MM.1S (cell line): Measurements from ENCODE around the gene AJM1.

Experiments used
- DNase-seq: peaks from one replicate; pipeline ENCODE4 v3.0.0-alpha.2; 2015
- H2AFZ ChIP-seq: fragments of 300-600 bp; sonication (generic); 2 replicates; pipeline ENCODE4 v1.6.0; 2016; ENCODE audit warnings: antibody characterized with exemption, low read length
- H3F3A ChIP-seq: fragments of 300-600 bp; sonication (generic); 2 replicates; pipeline ENCODE4 v1.6.1; 2016; ENCODE audit warnings: mild to moderate bottlenecking, antibody characterized with exemption, low read length, moderate library complexity, mixed read lengths; ENCODE audit not compliant: insufficient read depth
- H3K27ac ChIP-seq: fragments of 300-600 bp; sonication (generic); 2 replicates; pipeline ENCODE4 v1.5.1; 2016; ENCODE audit warnings: mild to moderate bottlenecking, low read length
- H3K27me3 ChIP-seq: fragments of 300-600 bp; sonication (generic); replicated peaks from 2 replicates; pipeline ENCODE4 v1.6.0; 2016; ENCODE audit warnings: low read length; ENCODE audit not compliant: insufficient read depth
- H3K36me3 ChIP-seq: fragments of 300-600 bp; sonication (generic); replicated peaks from 2 replicates; pipeline ENCODE4 v1.6.1; 2016; ENCODE audit warnings: mild to moderate bottlenecking, low read length, mixed read lengths; ENCODE audit not compliant: insufficient read depth
- H3K4me1 ChIP-seq: fragments of 300-600 bp; sonication (generic); 2 replicates; pipeline ENCODE4 v1.6.1; 2016; ENCODE audit warnings: low read length, mixed read lengths
- H3K4me2 ChIP-seq: fragments of 300-600 bp; sonication (generic); 2 replicates; pipeline ENCODE4 v1.6.0; 2016; ENCODE audit warnings: low read depth, low read length
- H3K4me3 ChIP-seq: fragments of 300-600 bp; sonication (generic); 2 replicates; pipeline ENCODE4 v1.5.1; 2016; ENCODE audit warnings: low read length, mixed read lengths
- H3K79me2 ChIP-seq: fragments of 300-600 bp; sonication (generic); 2 replicates; pipeline ENCODE4 v1.6.1; 2016; ENCODE audit warnings: mixed run types, low read length, mixed read lengths
- H3K9ac ChIP-seq: fragments of 300-600 bp; sonication (generic); 2 replicates; pipeline ENCODE4 v1.6.1; 2016; ENCODE audit warnings: low read length, mixed read lengths
- H3K9me2 ChIP-seq: fragments of 300-600 bp; sonication (generic); replicated peaks from 2 replicates; pipeline ENCODE4 v1.6.1; 2016; ENCODE audit warnings: mild to moderate bottlenecking, low read length, mixed read lengths; ENCODE audit not compliant: insufficient read depth
- H3K9me3 ChIP-seq: fragments of 300-600 bp; sonication (generic); replicated peaks from 2 replicates; pipeline ENCODE4 v1.6.1; 2016; ENCODE audit warnings: mild to moderate bottlenecking, low read length, mixed read lengths; ENCODE audit not compliant: insufficient read depth
- H4K20me1 ChIP-seq: fragments of 300-600 bp; sonication (generic); 2 replicates; pipeline ENCODE4 v1.6.1; 2016; ENCODE audit warnings: mild to moderate bottlenecking, low read length, moderate library complexity, mixed read lengths; ENCODE audit not compliant: insufficient read depth
- EZH2 ChIP-seq: fragments of 300-600 bp; sonication (generic); optimal IDR thresholded peaks from 2 replicates; pipeline ENCODE3; 2017; ENCODE audit warnings: low read depth, mild to moderate bottlenecking, antibody characterized with exemption, low read length, mixed read lengths
- EZH2phosphoT487 ChIP-seq: fragments of 300-600 bp; sonication (generic); IDR thresholded peaks from 2 replicates; pipeline ENCODE4 v1.6.1; 2018; ENCODE audit warnings: antibody characterized with exemption, low read length
- TF ChIP-seq, protein P1 (sequence below): fragments of 300-600 bp; sonication (generic); IDR thresholded peaks from 2 replicates; pipeline ENCODE4 v1.5.1; 2016; ENCODE audit warnings: antibody characterized with exemption, low read length, mixed read lengths

AJM1 gene

DNA sequence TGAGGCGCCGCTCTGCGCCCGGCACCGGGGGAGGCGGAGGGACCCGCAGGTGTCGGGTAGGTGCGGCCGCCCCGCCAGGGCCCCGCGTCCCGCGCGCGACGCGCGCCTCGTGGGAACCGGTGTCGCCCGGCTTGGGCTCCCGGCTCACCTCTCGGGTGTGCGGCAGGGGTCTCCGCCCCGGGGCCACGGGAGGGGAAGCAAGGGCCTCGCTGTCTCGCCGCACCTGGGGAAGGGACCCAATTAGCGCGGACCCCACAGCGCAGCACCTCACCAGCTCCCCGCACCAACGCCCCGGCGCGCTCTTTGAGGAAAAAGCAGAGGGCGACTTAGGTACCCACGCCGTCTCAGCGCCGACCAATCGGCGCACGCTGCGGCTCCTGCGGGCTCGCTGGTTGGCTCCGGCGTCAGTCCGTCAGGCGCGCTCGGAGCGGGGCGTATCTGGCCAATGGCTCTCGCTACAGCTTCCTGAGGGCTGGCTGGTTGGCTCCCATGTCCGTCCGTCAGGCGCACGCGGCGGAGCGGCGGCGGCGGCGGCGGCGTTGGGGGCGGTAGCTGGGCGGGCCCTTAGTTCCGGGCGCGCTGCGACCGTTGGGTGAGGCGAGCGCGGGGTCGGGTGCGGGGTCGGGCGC is 43.8 kb downstream of the AJM1 start, which contains the start of gene TRAF2:
TRAF2 (plus strand) TSS at position 567 of the 629 bp plus-strand sequence. CDS start 12,225 bp downstream, outside the sequence.
- Histone ChIP-seq H3K9ac (peak within 1 kb of the TSS; percentile 77), H3K4me3 (peak within 1 kb of the TSS; percentile 85), H3K9me3 (no peaks in the 10 kb centered on the region), H3K9me2 (no peaks in the 10 kb centered on the region), H3K36me3 (no peaks in the 10 kb centered on the region), H3K27me3 (no peaks in the 10 kb centered on the region), H3K4me2 (peak within 1 kb of the TSS; percentile 73), H3K27ac (peak within 1 kb of the TSS; percentile 48; the same call in 1 of the 2 replicates), H3F3A (peaks cover 29% of the 10 kb centered on the region), H4K20me1 (no peaks in the 10 kb centered on the region), H3K4me1 (peaks cover 20% of the 10 kb centered on the region), H3K79me2 (peaks cover 62% of the 10 kb centered on the region), H2AFZ (peak within 1 kb of the TSS; percentile 41; the same call in 1 of the 2 replicates)
- TF ChIP-seq, protein P1, sequence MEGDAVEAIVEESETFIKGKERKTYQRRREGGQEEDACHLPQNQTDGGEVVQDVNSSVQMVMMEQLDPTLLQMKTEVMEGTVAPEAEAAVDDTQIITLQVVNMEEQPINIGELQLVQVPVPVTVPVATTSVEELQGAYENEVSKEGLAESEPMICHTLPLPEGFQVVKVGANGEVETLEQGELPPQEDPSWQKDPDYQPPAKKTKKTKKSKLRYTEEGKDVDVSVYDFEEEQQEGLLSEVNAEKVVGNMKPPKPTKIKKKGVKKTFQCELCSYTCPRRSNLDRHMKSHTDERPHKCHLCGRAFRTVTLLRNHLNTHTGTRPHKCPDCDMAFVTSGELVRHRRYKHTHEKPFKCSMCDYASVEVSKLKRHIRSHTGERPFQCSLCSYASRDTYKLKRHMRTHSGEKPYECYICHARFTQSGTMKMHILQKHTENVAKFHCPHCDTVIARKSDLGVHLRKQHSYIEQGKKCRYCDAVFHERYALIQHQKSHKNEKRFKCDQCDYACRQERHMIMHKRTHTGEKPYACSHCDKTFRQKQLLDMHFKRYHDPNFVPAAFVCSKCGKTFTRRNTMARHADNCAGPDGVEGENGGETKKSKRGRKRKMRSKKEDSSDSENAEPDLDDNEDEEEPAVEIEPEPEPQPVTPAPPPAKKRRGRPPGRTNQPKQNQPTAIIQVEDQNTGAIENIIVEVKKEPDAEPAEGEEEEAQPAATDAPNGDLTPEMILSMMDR = no peak
- TF ChIP-seq EZH2phosphoT487 = no peak
- TF ChIP-seq EZH2 = no peak
- peak; percentile 99 for DNase-seq

DNA sequence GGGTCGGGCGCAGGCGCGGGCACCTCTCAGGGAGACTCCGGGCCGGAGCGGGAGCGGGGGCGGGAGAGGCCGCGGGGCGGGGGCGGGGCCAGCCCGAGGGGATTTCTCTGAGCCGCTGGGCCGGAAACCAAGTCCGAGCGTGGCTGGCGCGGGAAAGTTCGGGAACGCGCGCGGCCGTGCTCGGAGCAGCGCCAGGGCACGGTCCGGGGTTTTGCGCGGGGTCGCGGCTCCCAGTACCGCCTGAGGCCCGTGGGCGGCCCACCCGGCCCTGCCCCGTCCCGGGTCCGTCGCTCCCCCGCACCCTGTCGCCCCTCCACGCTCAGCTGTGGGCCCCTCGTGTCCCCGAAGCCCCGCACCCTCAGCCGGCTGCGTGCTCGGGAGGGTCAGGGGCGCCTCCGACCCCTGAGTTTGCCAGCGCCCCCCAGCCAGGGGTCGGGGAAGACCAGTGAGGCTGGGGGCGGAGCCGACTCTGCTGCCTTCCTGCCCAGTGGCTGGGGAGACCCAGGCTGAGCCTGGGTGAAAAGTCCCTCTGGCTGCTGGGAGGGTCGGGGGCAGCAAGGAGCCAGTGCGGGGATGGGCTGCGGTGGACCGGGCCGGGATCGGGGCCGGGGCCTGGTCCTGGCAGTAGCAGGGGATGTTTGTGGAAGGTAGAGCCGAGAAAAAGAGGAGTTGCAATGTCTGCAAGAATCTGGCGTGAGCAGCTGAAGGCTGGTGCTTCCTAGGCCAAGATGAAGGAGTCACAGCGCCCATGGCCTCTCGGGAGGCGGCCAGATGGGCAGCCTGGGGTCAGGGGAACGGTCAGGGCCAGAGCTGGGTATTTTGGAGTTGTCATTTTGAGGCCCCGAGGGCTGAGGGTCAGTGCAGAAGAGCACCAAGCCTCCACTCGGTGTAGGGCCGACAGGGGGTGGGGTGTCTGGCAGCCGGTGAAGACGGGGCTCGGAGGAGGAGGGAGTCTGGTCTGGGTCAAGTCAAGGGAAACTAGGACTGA is 44.6 kb downstream of the AJM1 start:
- DNase-seq = no peak
- H2AFZ ChIP-seq = 0 out of 2 replicates have a peak overlapping the region, but pooled peaks have one; percentile 13

DNA sequence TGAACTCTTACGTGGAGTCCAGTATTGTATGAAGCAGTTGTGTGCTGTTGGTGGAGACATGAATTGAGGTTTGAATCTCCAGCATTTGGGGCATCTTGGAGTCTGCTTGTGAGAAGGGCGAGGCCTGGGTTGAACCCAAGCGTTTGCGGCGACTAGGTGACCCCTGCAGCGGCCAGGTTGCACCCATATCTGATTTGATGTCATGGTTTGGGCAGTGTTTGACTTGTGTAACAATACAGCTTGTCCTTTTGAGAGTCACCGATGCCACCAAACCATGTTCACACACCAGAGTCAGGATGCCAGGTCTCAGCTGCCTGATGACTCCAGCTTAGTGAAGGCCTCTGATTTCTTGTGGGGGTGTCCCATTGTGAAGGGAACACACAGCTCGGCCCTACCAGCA is 46.2 kb downstream of the AJM1 start:
- Histone ChIP-seq H3K4me3 (no peak overlapping the region), H3K9ac (no peak overlapping the region), H4K20me1 (peaks cover 4% of the 10 kb centered on the region)

More for the DNA sequence above, 44.6 kb downstream of the AJM1 start:
- Histone ChIP-seq H3K4me3 (peak overlapping the region; percentile 85), H4K20me1 (no peaks in the 10 kb centered on the region), H3K9me3 (no peaks in the 10 kb centered on the region), H3K4me1 (peaks cover 14% of the 10 kb centered on the region), H3K9ac (peak overlapping the region; percentile 77), H3K9me2 (no peaks in the 10 kb centered on the region), H3K79me2 (peaks cover 71% of the 10 kb centered on the region), H3K27ac (peak overlapping the region; percentile 48; the same call in 1 of the 2 replicates), H3F3A (peaks cover 22% of the 10 kb centered on the region), H3K4me2 (peak overlapping the region; percentile 73), H3K27me3 (no peaks in the 10 kb centered on the region), H3K36me3 (no peaks in the 10 kb centered on the region)
- TF ChIP-seq, protein P1 = no peak
- TF ChIP-seq EZH2phosphoT487 (no peak), EZH2 (no peak)

More for the DNA sequence above, 46.2 kb downstream of the AJM1 start:
- H3K9me2 ChIP-seq = no peaks in the 10 kb centered on the region
- H2AFZ ChIP-seq = no peak overlapping the region
- DNase-seq = no peak
- TF ChIP-seq EZH2phosphoT487 = no peak
- TF ChIP-seq, protein P1 = no peak
- TF ChIP-seq EZH2 = no peak
- peaks cover 10% of the 10 kb centered on the region; the same call in 1 of the 2 replicates for H3F3A ChIP-seq
- H3K36me3 ChIP-seq = no peaks in the 10 kb centered on the region
- H3K27ac ChIP-seq = no peak overlapping the region
- H3K9me3 ChIP-seq = no peaks in the 10 kb centered on the region
- no peak overlapping the region for H3K4me2 ChIP-seq
- H3K4me1 ChIP-seq = peaks cover 6% of the 10 kb centered on the region
- peaks cover 84% of the 10 kb centered on the region for H3K79me2 ChIP-seq
- H3K27me3 ChIP-seq = no peaks in the 10 kb centered on the region
